Fibroblast of lung (primary cell): ENCODE results near the gene COL27A1. TPM values are rescaled to one million over a fixed set of nuclear protein-coding genes. Genes with fewer than 3 reads are reported as not detected.

Experiments
- DNase-seq, 2 donors: peaks; one replicate each; pipeline versions ENCODE4 v3.0.0 to v3.0.0-alpha.2; 2010; ENCODE audit warnings: low read depth in 2 of 2
- H2AFZ ChIP-seq: 2 replicates; pipeline ENCODE4 v1.5.1; 2012; ENCODE audit warnings: low read length, control low read depth, inconsistent platforms
- H3K27ac ChIP-seq: 2 replicates; pipeline ENCODE4 v1.5.1; 2011; ENCODE audit warnings: low read length, control low read depth; ENCODE audit not compliant: insufficient read depth
- H3K27me3 ChIP-seq: 2 replicates; pipeline ENCODE4 v1.5.1; 2011; ENCODE audit warnings: mild to moderate bottlenecking, low read length; ENCODE audit not compliant: control insufficient read depth, insufficient read depth
- H3K36me3 ChIP-seq: 2 replicates; pipeline ENCODE4 v1.5.1; 2011; ENCODE audit warnings: low read length; ENCODE audit not compliant: control insufficient read depth, insufficient read depth
- H3K4me1 ChIP-seq: 2 replicates; pipeline ENCODE4 v1.5.1; 2011; ENCODE audit warnings: low read length; ENCODE audit not compliant: control insufficient read depth, insufficient read depth; ENCODE audit errors: extremely low read depth
- H3K4me2 ChIP-seq: 2 replicates; pipeline ENCODE4 v1.5.1; 2011; ENCODE audit warnings: low read length, control low read depth; ENCODE audit not compliant: insufficient read depth; ENCODE audit errors: extremely low read depth
- H3K4me3 ChIP-seq, 4 experiments: fragments of 200-600 bp in 1 of 4; sonication (generic) in 1 of 4; replicated peaks in 1 of 4; 2 replicates each; pipeline ENCODE4 v1.5.1; 2011 to 2016; ENCODE audit warnings: low read length in 4 of 4, low read depth in 3 of 4, mild to moderate bottlenecking in 3 of 4, control low read depth in 2 of 4, inconsistent platforms in 1 of 4, mixed read lengths in 1 of 4; ENCODE audit not compliant: insufficient read depth in 1 of 4; ENCODE audit errors: control extremely low read depth in 1 of 4
- H3K79me2 ChIP-seq: 2 replicates; pipeline ENCODE4 v1.5.1; 2012; ENCODE audit warnings: mild to moderate bottlenecking, low read length, inconsistent platforms; ENCODE audit not compliant: control insufficient read depth, insufficient read depth
- H3K9ac ChIP-seq: 2 replicates; pipeline ENCODE4 v1.5.1; 2011; ENCODE audit warnings: mild to moderate bottlenecking, low read length, control low read depth; ENCODE audit not compliant: insufficient read depth
- H3K9me3 ChIP-seq: 2 replicates; pipeline ENCODE4 v1.5.1; 2012; ENCODE audit warnings: low read depth, low read length; ENCODE audit not compliant: control insufficient read depth, insufficient read depth
- H4K20me1 ChIP-seq: 2 replicates; pipeline ENCODE4 v1.5.1; 2011; ENCODE audit warnings: low read length; ENCODE audit not compliant: control insufficient read depth, insufficient read depth; ENCODE audit errors: extremely low read depth
- EZH2 ChIP-seq: IDR thresholded peaks from 2 replicates; pipeline ENCODE4 v1.5.1; 2012; ENCODE audit warnings: low read length, control low read depth, mild to moderate bottlenecking; ENCODE audit errors: missing control alignments
- polyA plus RNA-seq, 2 donors: library from polyadenylated mRNA; depleted of rRNA in 1 of 2; stranded (reverse) in 1 of 2; unstranded in 1 of 2; fragments of >200 nt; gene quantifications; 2 replicates each; pipeline ENCODE4 v1.2.1, GENCODE V29; 2011 to 2012; ENCODE audit warnings: missing spikeins in 1 of 2
- total RNA-seq: library from RNA; depleted of rRNA; stranded (reverse); fragments of >200 nt; gene quantifications from 2 replicates; pipeline ENCODE4 v1.2.1, GENCODE V29; 2014
- TF ChIP-seq, protein P1 (sequence below), 2 donors: IDR thresholded peaks in 1 of 2; conservative IDR thresholded peaks in 1 of 2; 1 replicate in 1 of 2; 2 replicates in 1 of 2; pipeline ENCODE4 v1.5.1; 2011 to 2012; ENCODE audit warnings: low read length in 2 of 2, control low read depth in 1 of 2, inconsistent platforms in 1 of 2, low read depth in 1 of 2, mild to moderate bottlenecking in 1 of 2

COL27A1 gene
- total and polyA plus RNA-seq, 2 donors (not counting 1 experiment from before 2014, with no cell fraction given): 2.4 to 5.4 TPM

DNA sequence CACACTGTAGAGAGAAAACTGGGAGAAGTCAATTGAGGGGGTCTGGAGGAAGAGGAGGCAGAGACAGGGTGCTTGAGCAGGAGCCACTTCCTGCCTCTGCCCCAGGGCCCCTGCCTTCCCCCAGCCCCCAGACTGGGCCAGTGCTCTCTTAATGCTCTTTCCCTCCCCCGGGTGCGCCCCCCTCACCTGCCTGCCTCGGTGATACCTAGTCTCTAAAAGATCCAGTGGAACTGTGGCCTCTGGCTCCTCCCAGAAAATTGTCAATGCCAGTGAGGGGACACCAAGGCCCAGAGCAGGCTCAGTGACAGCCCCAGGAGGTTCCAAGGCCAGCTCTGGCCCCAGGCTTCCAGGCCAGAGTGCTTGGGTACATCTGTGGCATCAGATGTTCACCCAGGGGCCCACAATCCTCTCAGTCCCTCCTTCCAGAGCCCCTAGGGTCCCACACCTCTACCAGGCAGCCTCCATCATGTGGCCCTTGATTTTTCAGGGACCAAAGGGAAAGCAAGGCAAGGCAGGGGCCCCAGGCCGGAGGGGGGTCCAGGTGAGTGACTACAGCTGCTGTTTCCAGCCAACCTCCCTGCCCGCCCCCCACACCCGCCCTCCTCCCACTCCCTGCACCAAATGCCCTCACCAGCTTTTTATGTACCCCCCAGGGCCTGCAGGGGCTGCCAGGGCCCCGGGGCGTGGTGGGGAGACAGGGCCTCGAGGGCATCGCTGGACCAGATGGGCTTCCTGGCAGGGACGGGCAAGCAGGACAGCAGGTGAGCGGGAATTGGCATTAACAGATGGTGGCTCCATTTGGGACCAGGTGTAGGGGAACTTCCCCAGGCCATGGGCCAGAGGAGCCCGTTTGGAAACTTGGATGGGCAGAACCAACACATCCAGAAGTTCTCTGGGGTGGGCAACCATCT lies 134.5 kb downstream of the COL27A1 start:
- no peaks in the 10 kb centered on the region for H3K9me3 ChIP-seq
- no peak overlapping the region for H3K9ac ChIP-seq
- no peak overlapping the region for H3K4me2 ChIP-seq
- no peaks in the 10 kb centered on the region for H3K79me2 ChIP-seq
- TF ChIP-seq, protein P1, sequence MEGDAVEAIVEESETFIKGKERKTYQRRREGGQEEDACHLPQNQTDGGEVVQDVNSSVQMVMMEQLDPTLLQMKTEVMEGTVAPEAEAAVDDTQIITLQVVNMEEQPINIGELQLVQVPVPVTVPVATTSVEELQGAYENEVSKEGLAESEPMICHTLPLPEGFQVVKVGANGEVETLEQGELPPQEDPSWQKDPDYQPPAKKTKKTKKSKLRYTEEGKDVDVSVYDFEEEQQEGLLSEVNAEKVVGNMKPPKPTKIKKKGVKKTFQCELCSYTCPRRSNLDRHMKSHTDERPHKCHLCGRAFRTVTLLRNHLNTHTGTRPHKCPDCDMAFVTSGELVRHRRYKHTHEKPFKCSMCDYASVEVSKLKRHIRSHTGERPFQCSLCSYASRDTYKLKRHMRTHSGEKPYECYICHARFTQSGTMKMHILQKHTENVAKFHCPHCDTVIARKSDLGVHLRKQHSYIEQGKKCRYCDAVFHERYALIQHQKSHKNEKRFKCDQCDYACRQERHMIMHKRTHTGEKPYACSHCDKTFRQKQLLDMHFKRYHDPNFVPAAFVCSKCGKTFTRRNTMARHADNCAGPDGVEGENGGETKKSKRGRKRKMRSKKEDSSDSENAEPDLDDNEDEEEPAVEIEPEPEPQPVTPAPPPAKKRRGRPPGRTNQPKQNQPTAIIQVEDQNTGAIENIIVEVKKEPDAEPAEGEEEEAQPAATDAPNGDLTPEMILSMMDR (conservative IDR thresholded peaks at IDR 0.05 in 1 of 2, IDR thresholded peaks at IDR 0.05 in 1 of 2; ENCODE audit: low read depth in 1 of 2, low read length in 2 of 2): no peak
- TF ChIP-seq EZH2: no peak
- H3K27me3 ChIP-seq: no peaks in the 10 kb centered on the region
- no peak overlapping the region for H3K27ac ChIP-seq
- no peaks in the 10 kb centered on the region for H4K20me1 ChIP-seq
- H2AFZ ChIP-seq: no peak overlapping the region
- DNase-seq: no peak
- no peak overlapping the region for H3K4me3 ChIP-seq
- H3K4me1 ChIP-seq: peaks cover 13% of the 10 kb centered on the region
- peaks cover 3% of the 10 kb centered on the region for H3K36me3 ChIP-seq

DNA sequence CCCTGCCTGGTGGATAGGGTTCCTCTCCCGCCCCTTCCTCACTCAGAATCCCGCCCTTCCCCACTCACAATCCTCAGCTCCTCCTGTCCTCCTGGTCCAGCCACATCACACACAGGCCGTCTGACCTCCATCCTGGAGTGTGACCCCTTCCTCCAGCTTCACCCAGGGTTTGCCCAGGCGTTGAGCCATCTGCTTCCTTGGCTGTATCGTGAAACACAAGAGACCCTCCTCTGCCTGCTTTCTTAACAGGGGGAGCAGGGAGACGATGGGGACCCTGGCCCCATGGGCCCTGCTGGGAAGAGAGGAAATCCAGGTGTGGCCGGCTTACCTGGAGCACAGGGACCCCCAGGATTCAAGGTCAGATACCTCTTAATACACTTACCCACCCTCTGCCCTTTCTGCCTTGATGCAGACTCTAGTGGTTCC lies 135.2 kb downstream of the COL27A1 start:
- Histone ChIP-seq H3K4me2 (no peak overlapping the region), H4K20me1 (no peaks in the 10 kb centered on the region), H3K27me3 (no peaks in the 10 kb centered on the region), H2AFZ (no peak overlapping the region), H3K36me3 (peaks cover 3% of the 10 kb centered on the region), H3K79me2 (no peaks in the 10 kb centered on the region), H3K4me1 (peaks cover 8% of the 10 kb centered on the region), H3K27ac (no peak overlapping the region), H3K9ac (no peak overlapping the region), H3K4me3 (no peak overlapping the region), H3K9me3 (no peaks in the 10 kb centered on the region)
- DNase-seq: no peak
- no peak for TF ChIP-seq EZH2
- TF ChIP-seq, protein P1 (conservative IDR thresholded peaks at IDR 0.05 in 1 of 2, IDR thresholded peaks at IDR 0.05 in 1 of 2; ENCODE audit: low read depth in 1 of 2, low read length in 2 of 2): no peak

DNA sequence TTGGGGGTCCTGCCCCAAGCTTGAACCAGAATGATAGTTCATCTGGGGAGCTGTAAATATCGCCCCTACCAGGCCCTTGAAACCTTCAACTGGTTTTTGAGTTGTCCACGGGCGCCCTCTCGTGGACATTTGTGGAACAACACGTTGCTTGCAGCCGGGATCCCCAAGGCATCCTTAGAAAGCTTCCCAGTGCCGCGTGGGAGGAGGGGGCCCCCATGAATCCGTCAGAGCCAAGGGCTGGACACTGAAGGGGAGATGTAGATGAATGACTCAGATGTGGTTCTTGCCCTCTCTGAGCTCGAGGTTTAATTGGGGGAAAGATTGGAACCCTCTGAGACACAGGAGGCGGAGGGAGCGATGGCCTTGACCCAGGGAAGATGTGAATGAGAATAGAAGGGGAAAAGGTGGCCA lies 135.7 kb downstream of the COL27A1 start:
- Histone ChIP-seq H3K4me1 (peaks cover 5% of the 10 kb centered on the region), H3K79me2 (no peaks in the 10 kb centered on the region), H3K27ac (no peak overlapping the region), H4K20me1 (no peaks in the 10 kb centered on the region), H3K4me3 (no peak overlapping the region), H3K27me3 (no peaks in the 10 kb centered on the region), H3K36me3 (peaks cover 3% of the 10 kb centered on the region), H2AFZ (no peak overlapping the region), H3K9me3 (no peaks in the 10 kb centered on the region), H3K4me2 (no peak overlapping the region), H3K9ac (no peak overlapping the region)
- DNase-seq: peak; percentile 48 to 67
- TF ChIP-seq, protein P1 (conservative IDR thresholded peaks at IDR 0.05 in 1 of 2, IDR thresholded peaks at IDR 0.05 in 1 of 2; ENCODE audit: low read depth in 1 of 2, low read length in 2 of 2): peak; percentile 73 to 77
- no peak for TF ChIP-seq EZH2
